Heart right ventricle (tissue), 16 donors: ENCODE data around the gene TREM2. TPM values are rescaled to one million over a fixed set of nuclear protein-coding genes. Genes with fewer than 3 reads are reported as not detected.

Experiments used
- ATAC-seq, 8 donors: fragments of 200-7000 bp; cut with Tn5 transposase; one replicate each; pipeline ENCODE4 v1.9.1; 2020; ENCODE audit warnings: mild to moderate bottlenecking in 8 of 8, moderate library complexity in 8 of 8, moderate number of reproducible peaks in 1 of 8
- DNase-seq, 2 donors: peaks; one replicate each; pipeline ENCODE4 v3.0.0-alpha.2; 2020
- H3K27ac ChIP-seq, 10 donors: fragments of 200-600 bp; sonication (generic) in 2 of 10; one replicate each; pipeline versions ENCODE4 v1.5.0 to v1.8.0; 2020 to 2022; ENCODE audit warnings: mild to moderate bottlenecking in 3 of 10
- H3K27me3 ChIP-seq, 7 donors: fragments of 200-600 bp; one replicate each; pipeline ENCODE4 v1.8.0; 2021 to 2022; ENCODE audit warnings: mild to moderate bottlenecking in 2 of 7
- H3K36me3 ChIP-seq, 9 donors: fragments of 200-600 bp; sonication (generic) in 1 of 9; one replicate each; pipeline versions ENCODE4 v1.5.0 to v1.8.0; 2020 to 2022; ENCODE audit warnings: mild to moderate bottlenecking in 2 of 9
- H3K4me1 ChIP-seq, 9 donors: fragments of 200-600 bp; sonication (generic) in 1 of 9; one replicate each; pipeline versions ENCODE4 v1.5.0 to v1.8.0; 2020 to 2022; ENCODE audit warnings: mild to moderate bottlenecking in 4 of 9
- H3K4me3 ChIP-seq, 10 donors: fragments of 200-600 bp; sonication (generic) in 2 of 10; one replicate each; pipeline versions ENCODE4 v1.5.0 to v1.8.0; 2020 to 2022; ENCODE audit warnings: mild to moderate bottlenecking in 7 of 10, moderate library complexity in 2 of 10
- H3K9me3 ChIP-seq, 11 donors: fragments of 200-600 bp in 10 of 11; sonication (generic) in 2 of 11; one replicate each; pipeline versions ENCODE4 v1.5.0 to v1.8.0; 2013 to 2022; ENCODE audit warnings: mild to moderate bottlenecking in 2 of 11, control low read depth in 1 of 11, moderate library complexity in 1 of 11
- CTCF ChIP-seq, 9 donors: fragments of 200-600 bp; sonication (generic) in 2 of 9; IDR thresholded peaks; one replicate each; pipeline versions ENCODE4 v1.5.0 to v1.8.0; 2021 to 2022; ENCODE audit warnings: antibody characterized with exemption in 9 of 9, mild to moderate bottlenecking in 5 of 9, moderate library complexity in 1 of 9
- WGBS, 2 donors: extraction: QIAGEN DNeasy Blood & Tissue Kit; methylation state at CpG; one replicate each; pipeline ENCODE4 v1.1.7; 2013; ENCODE audit warnings: inconsistent platforms in 1 of 2; 5-methylcytosine and 5-hydroxymethylcytosine counted together
- intact Hi-C, 10 donors: fragments of 100-400 bp; cut with DNase I; formaldehyde crosslinking; loops; one replicate each; pipeline versions ENCODE4 v1.11.1 to v1.14.2; 2022
- polyA plus RNA-seq, 2 donors: library from polyadenylated mRNA; stranded (reverse); fragments of 200-250 nt; gene quantifications; one replicate each; pipeline ENCODE4 v1.2.3, GENCODE V29; 2013
- total RNA-seq, 10 donors: library from RNA; stranded (reverse); fragmentation: NEBNext Ultra II Directional in 3 of 10; extraction: Animal tissue kit (Norgen Biotek cat#: 25700) in 3 of 10; gene quantifications; one replicate each; pipeline versions ENCODE4 v1.2.1 to v1.2.4, GENCODE V29; 2021 to 2023
- donor health status: Arrhythmogenic right ventricular cardiomyopathy.
- donor health status: ischemic (EF 13 %, LVEDD 7.1; RV severe dilation, severe dysfunction).
- donor health status: healthy with polysubstance abuse.
- donor health status: DM: no; HTN: yes; CAD: no.
- donor health status: DM: no; HTN: no; CAD: no.
- donor health status: ischemic (EF 25% LVEDD 6.9; RV normal size, moderate dysfunction).
- donor health status: ischemic (EF 25% LVEDD 5.7; RV mildly dilated, moderate dysfunction).
- donor health status: healthy.
- donor health status: DM: yes; HTN: yes; CAD: no.
- donor health status: Ischemic cardiomyopathy.
- donor health status: ischemic (EF 35%, LVEDD 5.7; RV mildly dilated, moderate dysfunction).
- donor health status: nonischemic (EF 11% LVEDD 7.7; RV severe dilation, severe dysfunction).
- donor health status: DM: yes; HTN: yes; CAD: no.
- donor health status: PGD.
- donor health status: ischemic (EF 29% LVEDD 5.4; RV normal size, mild dysfunction).
- donor health status: nonischemic (EF 23%, LVEDD 6.1; RV moderate dilation, normal function).

The TREM2 gene
- total and polyA plus RNA-seq, 12 donors, result 0.40 to 5.5 (median 1.1) TPM; not detected in 3

- intact Hi-C loops, result no loop called here
- no peak for TF ChIP-seq CTCF (IDR thresholded peaks at IDR 0.05)
- Histone ChIP-seq H3K27me3 (peaks cover 0 to 37% (median 8%) of the 10 kb centered on the region in 7 donors), H3K9me3 (no peaks in the 10 kb centered on the region), H3K4me1 (peaks cover 0 to 5% (median 0%) of the 10 kb centered on the region in 9 donors), H3K27ac (no peak overlapping the region), H3K36me3 (no peaks in the 10 kb centered on the region), H3K4me3 (no peak overlapping the region)
- ATAC-seq (no peak), DNase-seq (no peak)
- 53 to 78% methylated on average over 3 of the region's 3 CpGs for WGBS, 2 donors
These were observed 14.4 kb upstream of the TREM2 start for GRCh38 chr6:41177287-41177686.

DNA sequence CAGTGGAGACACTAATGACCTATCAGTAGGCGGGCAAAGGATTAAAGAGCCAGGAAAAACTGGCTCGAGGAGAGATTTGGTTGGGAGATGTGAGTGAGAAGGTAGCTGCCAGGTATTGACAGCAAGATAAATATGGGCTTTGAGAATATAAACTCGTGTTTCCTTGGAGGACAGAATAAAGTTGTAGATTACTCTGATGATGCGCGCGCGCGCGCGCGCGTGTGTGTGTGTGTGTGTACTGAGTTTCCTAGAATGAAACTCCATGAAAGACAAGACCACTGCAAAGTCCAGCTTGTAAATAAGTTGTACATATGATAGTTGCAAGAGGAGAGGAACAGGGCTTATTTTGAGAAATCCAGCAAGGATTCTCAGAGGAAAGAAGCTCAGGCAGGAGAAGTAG lies 13.3 kb upstream of the TREM2 start:
- Histone ChIP-seq H3K27ac (no peak overlapping the region), H3K27me3 (peaks cover 0 to 44% (median 10%) of the 10 kb centered on the region in 7 donors), H3K4me3 (no peak overlapping the region), H3K4me1 (no peaks in the 10 kb centered on the region), H3K36me3 (no peaks in the 10 kb centered on the region), H3K9me3 (no peaks in the 10 kb centered on the region)
- 83 to 86% methylated on average over 12 of the region's 12 CpGs for WGBS, 2 donors
- no peak for TF ChIP-seq CTCF (IDR thresholded peaks at IDR 0.05)
- intact Hi-C loops, result no loop called here
- ATAC-seq (no peak), DNase-seq (no peak)

- no peak for ATAC-seq
- WGBS, 2 donors, result 84 to 97% methylated on average over 1 of the region's 1 CpG
These were observed 12.2 kb upstream of the TREM2 start for GRCh38 chr6:41175084-41175483.

DNA sequence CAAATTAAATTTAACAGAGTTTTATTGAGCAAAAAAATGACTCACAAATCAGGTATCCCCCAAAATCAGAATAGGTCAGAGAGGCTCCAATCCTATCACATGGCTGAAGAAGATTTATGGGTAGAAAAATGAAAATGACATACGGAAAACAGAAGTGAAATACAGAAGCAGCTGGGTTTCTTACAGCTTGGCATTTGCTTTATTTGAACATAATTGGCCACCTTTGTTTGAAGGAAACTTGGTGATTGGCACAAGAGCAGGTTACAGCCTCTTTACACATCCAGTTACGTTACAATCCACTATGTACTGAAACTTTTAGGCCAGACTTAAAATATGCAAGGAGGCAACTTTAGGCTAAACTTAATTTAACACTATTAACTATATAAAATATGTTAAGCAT lies 11.7 kb upstream of the TREM2 start:
- DNase-seq (no peak), ATAC-seq (no peak)
- H3K27ac ChIP-seq, result no peak overlapping the region
- intact Hi-C loops, result no loop called here
- no peaks in the 10 kb centered on the region for H3K9me3 ChIP-seq
- no peaks in the 10 kb centered on the region for H3K4me1 ChIP-seq
- peaks cover 0 to 37% (median 10%) of the 10 kb centered on the region in 7 donors for H3K27me3 ChIP-seq
- no peak for TF ChIP-seq CTCF (IDR thresholded peaks at IDR 0.05)
- H3K36me3 ChIP-seq, result no peaks in the 10 kb centered on the region
- 79 to 88% methylated on average over 2 of the region's 2 CpGs for WGBS, 2 donors
- H3K4me3 ChIP-seq, result no peak overlapping the region

More at GRCh38 chr6:41175084-41175483, 12.2 kb upstream of the TREM2 start:
- no peak overlapping the region for H3K4me3 ChIP-seq
- H3K9me3 ChIP-seq, result no peaks in the 10 kb centered on the region
- H3K27me3 ChIP-seq, result peaks cover 0 to 37% (median 10%) of the 10 kb centered on the region in 7 donors
- no peak for TF ChIP-seq CTCF (IDR thresholded peaks at IDR 0.05)
- DNase-seq, result no peak
- no peak overlapping the region for H3K27ac ChIP-seq
- H3K4me1 ChIP-seq, result no peaks in the 10 kb centered on the region
- intact Hi-C loops, result no loop called here
- H3K36me3 ChIP-seq, result no peaks in the 10 kb centered on the region
